ENCODE data around the gene PROK1. TPM values are rescaled to one million over a fixed set of nuclear protein-coding genes. Genes with fewer than 3 reads are reported as not detected.

PROK1 gene
- total and polyA plus RNA-seq, 2 experiments from 2014 or later, result not detected

- TF ChIP-seq CREB1 (CRISPR knock-in tag; IDR thresholded peaks at IDR 0.05; ENCODE audit: low read depth), result no peak
- TF ChIP-seq ZNF114 (CRISPR knock-in tag; IDR thresholded peaks at IDR 0.05), result no peak
- no peak for TF ChIP-seq JUNB (IDR thresholded peaks at IDR 0.05; ENCODE audit: unreplicated experiment)
- TF ChIP-seq EZH2 (IDR thresholded peaks at IDR 0.05; ENCODE audit: low read depth, unreplicated experiment), result no peak
- TF ChIP-seq ZNF331 (CRISPR knock-in tag; IDR thresholded peaks at IDR 0.05; ENCODE audit: low read depth), result no peak
- TF ChIP-seq STAT1 (IDR thresholded peaks at IDR 0.05; ENCODE audit: unreplicated experiment), result no peak
- no peak for TF ChIP-seq REST (IDR thresholded peaks at IDR 0.05; ENCODE audit: unreplicated experiment)
- TF ChIP-seq ZNF462 (CRISPR knock-in tag; IDR thresholded peaks at IDR 0.05), result no peak
- no peak for TF ChIP-seq ETS1 (IDR thresholded peaks at IDR 0.05)
- TF ChIP-seq NANOG (IDR thresholded peaks at IDR 0.05; ENCODE audit: borderline replicate concordance), result no peak
- no peak for TF ChIP-seq POLR2AphosphoS5 (IDR thresholded peaks at IDR 0.05; ENCODE audit: low read depth)
- Histone ChIP-seq H3K9me2 (ENCODE audit: insufficient read depth) (no peaks in the 10 kb centered on the region), H3K4me2 (no peak overlapping the region), H3K27me3 (ENCODE audit: insufficient read depth) (no peaks in the 10 kb centered on the region), H2AFZ (no peak overlapping the region; the same call in 1 of the 2 replicates), H3K4me1 (ENCODE audit: insufficient read depth) (no peaks in the 10 kb centered on the region), H3K36me3 (ENCODE audit: insufficient read depth) (no peaks in the 10 kb centered on the region), H4K20me1 (replicated peaks; ENCODE audit: insufficient read depth) (no peaks in the 10 kb centered on the region), H3K79me2 (replicated peaks; ENCODE audit: insufficient read depth) (no peaks in the 10 kb centered on the region), H3F3A (replicated peaks; ENCODE audit: low read depth) (no peaks in the 10 kb centered on the region), H3K4me3 (no peak overlapping the region), H3K27ac (ENCODE audit: low read depth) (no peak overlapping the region)
- ATAC-seq, result no peak
- DNase-seq (ENCODE audit: low spot score), result no peak
- peaks cover 2% of the 10 kb centered on the region for H3K27me3 Mint-ChIP-seq (ENCODE audit: insufficient read depth, low read depth, poor library complexity)
- no peak overlapping the region for H3K27ac Mint-ChIP-seq
- H3K9me3 Mint-ChIP-seq, result peaks cover 12% of the 10 kb centered on the region; the same call in 1 of the 3 replicates
- H3K4me1 Mint-ChIP-seq, result peaks cover 8% of the 10 kb centered on the region
- H3K36me3 Mint-ChIP-seq (ENCODE audit: low read depth), result peaks cover 9% of the 10 kb centered on the region; the same call in 2 of the 3 replicates
- H3K4me3 Mint-ChIP-seq, result no peak overlapping the region
Measured at GRCh38 chr1:110424699-110425611, 26.0 kb upstream of the PROK1 start.
